IPS DF 19.7 (cell line): Measurements from ENCODE around the gene ARID1B.

Source experiments
- DNase-seq: peaks from one replicate; pipeline ENCODE4 v3.0.0-alpha.2; 2013; ENCODE audit warnings: low read depth, low spot score

The ARID1B gene

DNA sequence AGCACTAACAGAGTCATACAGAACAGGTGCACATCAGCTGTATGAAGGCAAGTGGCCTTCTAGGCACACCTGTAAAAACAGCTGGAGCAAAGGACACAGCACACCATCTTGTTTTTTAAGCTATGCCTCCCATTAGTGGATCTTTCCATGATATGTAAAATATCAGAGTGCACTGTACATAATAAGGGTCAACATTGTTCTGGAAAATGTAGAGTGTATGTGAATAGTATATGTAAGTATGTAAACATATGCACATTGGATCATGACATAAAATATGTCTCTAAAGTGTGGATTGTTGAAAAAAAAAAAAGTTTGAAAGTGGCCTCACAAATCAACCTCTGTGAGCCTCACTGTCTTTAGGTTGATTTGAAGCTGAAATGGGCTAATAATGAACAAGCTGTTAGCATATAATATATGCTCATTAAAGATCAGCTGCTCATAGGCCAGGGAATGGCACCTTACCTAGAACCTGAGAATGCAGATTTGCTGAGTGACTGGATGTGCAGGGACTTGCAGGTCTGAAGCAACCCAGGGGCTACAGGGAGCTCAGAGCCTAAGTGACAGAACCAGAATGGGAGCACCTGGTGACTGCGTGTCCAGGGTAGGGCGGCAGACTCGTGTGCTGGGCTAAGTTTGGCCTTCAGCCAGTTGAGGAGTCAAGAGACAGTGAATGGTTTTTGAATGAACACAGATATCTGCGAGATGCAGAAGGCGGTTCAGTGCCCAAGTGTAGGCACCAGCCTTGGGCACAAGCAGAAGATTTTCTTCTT is 347.5 kb downstream of the ARID1B start:
- DNase-seq = no peak

DNA sequence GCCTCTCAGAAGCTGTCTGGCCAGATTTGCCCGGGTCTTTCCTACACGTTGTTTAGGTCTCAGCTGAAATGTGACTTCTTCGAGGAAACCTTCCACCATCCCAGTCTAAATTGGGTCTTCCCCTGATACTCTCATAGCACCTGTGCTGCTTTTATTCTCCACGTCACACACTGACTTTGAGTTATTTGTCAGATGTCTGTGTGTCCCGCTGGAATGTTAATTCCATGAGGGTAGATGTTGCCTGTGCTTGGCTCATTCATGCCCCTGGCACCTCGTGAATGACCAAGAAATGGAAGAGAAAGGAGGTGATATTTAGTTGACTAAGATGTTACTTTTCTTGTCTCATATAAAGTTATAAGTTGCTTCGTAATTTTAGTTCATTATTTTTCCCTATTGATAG is 348.4 kb downstream of the ARID1B start:
- no peak for DNase-seq

DNA sequence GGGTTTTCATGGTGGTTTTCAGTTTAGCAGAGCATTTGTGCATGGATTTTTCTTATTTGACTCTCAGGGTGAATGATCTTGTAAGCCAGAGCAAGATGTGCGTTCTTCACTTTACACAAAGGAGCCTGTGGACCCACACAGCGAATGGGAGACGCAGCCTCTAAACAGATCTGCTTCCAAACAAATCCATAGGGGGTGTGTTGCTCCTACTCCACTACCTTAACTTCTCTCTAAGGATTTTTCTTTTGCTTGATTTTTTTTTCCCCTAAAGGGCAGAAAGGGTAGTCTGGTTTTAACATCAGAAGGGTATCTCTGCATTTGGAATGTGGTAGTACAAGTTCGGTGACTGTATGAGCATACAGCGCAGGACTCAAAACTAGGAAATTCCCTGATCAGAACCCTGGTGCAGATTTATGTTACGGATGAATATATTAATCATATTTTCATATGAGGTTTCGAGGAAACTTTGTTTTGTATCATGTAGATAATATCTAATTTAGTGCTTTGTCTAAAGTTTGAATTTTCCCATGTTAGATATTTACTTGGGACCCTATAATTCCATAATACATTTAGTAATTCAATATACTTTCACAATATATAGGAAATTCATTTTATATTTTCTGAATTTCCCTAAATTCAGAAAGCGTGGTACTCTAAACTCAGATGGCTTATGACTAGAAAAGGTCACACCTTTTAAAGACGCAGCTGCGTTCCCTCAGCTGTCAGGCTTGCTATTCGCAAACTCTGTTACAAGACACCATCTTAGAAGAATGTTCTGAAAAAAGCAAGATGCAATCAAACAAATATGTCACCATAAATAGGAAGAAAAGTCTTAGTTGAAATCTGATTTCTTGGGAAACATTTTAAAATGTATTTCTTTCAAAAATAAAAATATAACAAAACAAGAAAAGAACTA is 349.3 kb downstream of the ARID1B start:
- no peak for DNase-seq

DNA sequence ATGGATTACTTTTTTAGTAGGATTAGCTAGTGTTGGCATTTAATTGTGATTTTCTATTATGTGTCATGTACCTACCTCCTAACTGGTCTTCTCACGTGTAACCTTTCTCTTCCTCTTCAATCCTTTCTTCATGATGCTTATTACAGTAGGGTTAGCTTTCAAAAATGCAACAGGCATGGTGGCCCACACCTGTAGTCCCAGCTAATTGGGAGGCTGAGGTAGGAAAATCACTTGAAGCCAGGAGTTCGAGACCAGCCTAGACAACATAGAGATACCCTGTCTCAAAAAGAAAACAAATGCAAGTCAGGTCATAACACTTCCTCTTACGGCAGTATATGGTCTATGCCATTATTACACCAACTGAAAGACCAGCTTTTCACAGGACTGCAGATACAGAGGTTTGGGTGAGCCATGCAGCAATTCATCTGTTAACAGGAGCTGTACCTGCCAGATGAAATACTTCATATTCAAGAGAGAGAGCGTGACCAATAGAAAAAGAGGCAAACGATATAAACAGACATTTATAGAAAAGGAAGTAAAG is 351.1 kb downstream of the ARID1B start:
- no peak for DNase-seq

DNA sequence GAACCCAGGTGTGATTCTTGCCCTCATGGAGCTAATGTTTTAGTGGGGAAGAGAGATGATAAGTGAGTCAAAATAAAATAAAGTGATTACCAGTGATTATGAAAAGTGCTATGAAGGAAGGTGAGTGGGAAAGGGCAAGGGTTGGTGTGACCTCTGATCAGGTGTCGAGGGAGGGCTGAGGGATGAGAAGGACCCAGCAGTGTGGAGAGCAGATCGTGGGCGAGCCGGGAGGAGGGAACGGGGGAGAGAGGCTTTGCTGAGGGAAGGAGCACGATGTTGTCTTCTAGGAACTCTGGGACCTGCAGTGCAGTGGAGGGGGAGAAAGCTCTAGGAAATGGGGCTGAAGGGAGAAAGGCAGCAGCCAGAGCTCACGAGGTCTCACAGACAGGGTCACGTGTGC is 354.1 kb downstream of the ARID1B start:
- DNase-seq = no peak

DNA sequence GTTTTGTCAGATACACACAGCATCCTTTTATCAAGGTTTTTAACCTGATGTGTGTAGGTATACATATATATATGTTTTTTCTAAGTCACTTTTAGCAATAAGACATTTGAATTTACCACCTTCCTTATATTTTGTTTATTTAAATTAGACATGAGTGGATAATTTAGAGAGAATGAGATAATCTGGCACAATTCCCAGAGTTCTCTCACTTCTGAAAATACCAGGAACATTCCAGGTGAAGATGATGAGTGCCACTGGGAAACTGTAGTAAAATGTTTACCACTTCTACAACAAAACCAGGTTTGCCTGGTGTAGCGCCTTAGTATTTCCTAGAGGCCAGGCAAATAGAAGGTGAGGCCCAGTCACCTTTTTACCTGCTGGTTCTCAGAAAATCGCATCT is 356.7 kb downstream of the ARID1B start:
- DNase-seq = no peak

DNA sequence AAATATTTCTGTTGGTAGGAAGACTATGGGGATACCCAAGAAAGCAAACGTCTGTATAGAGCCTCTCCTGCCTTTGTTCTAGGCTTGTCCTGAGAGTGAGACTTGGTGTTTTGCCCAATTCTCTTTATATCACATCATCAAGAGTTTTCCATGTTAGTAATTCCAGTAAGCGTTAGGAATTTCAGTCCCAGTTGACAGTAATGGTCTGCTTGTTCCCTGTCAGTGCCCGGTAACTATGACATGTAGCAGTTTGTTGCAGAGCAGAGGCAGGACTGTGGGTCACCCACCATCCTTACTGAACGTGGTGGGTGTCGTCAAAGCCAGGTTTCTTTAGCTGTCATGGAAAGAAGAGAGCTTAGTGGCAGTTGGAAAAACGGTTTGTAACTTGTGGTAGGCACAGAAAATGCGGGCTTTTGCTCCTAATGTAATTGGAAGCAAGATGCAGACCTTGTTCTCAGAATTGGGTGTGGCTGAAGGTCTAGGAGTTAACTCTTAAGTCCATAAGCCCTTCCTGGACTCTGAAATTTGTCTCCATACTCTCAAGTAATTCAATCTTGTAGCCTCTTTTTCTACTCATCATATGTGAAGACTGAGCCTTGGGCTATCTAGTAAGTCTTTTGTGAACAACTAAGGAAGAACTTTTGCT is 357.3 kb downstream of the ARID1B start:
- no peak for DNase-seq

DNA sequence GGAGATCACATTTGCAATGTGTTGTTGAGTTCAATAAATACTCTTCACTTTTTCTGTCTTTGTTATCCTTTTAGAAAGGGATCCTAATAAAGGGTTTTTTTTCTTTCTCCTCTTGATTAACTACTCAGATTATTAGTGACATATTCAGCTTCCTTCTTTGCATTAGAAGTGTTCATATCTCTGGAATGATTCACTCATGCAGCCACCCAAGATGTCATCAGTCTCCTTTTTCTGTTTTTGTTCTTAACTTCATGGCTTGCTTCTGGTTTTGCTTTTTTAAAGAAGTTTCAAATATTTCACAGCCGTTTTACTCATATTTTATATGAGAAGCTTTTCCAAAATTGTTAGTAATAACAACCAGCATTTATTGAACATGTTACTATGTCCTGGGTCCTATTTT is 358.5 kb downstream of the ARID1B start:
- DNase-seq = no peak

DNA sequence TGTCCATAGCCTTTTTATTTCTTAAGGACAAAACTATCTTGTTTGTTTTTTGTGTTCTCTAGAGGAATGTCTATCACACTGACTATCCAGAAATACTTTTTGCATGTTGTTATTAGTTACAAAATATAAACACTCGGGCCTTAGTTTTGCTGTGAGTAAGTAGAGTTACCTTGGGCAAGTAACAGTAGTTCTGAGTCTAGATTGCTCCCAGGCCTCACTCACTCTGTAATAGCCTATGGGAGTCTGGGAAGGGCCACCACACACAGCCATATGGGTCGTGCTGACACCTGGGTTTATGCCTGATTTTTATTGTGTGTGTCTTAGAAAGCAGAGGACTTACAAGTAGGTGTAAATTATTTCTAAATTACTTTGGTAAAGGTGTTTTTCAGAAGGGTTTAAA is 360.3 kb downstream of the ARID1B start:
- DNase-seq = no peak

DNA sequence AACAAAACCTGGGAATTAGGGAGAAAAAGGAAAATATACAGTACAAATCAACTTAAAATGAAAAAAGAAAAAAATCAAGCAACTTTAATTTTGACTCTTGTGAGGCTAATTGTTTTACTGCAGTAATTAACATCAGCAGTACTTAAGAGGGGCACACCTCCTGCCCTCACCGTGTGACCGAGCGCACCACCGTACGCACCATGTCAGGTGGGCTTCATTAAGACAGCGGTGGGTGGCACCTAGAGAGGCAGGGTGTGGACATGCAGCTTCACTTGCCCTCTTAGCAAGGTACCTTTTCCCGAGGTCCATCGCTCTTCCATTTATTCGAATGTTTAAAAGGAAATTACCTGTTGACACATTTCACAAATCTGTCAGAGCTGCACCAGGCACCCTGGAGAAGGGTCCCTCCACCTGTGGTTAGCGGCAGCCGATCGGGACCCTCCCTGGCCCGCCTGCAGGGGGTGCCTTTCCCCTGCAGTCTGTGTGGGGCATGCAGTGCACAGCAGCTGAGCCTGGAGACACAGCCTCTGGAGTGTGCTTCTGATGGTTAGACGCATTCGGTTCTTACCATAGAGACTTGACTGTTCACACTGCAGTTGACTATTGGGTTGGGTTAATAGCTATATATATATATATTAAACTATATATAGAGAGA is 362.0 kb downstream of the ARID1B start:
- DNase-seq = no peak

DNA sequence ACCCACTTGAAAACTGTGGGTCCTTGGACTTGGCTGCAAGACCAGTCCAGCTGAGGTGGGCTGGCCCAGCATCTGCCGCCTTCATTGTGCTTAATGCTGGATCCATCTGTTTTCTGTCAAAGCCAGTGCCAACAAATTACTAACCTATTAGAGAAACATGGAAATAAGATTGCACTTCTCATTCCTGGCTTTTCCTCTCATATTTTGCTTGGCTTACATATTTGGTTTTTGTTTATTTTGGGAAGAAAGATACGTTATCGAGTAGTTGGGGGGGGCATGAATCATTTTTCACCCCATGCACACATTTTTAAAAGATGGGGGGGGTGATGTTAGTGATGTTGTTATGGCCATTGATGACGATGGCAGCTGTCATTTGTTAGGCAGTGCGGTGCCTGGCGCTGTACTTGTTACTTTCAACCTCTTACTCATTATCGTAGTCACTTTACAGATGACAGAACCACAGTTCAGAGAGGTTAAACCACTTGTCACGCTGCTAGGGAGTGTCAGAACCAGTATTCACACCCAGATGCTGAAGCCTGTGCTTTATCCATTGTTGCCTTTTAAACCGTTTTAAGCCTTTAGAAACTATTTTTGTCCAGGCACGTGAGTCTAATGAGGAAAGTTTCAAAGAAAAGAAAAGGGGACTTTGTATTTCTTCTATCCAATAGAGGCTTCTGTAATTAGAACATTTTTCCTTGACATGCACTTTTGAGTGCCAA is 366.2 kb downstream of the ARID1B start:
- no peak for DNase-seq

DNA sequence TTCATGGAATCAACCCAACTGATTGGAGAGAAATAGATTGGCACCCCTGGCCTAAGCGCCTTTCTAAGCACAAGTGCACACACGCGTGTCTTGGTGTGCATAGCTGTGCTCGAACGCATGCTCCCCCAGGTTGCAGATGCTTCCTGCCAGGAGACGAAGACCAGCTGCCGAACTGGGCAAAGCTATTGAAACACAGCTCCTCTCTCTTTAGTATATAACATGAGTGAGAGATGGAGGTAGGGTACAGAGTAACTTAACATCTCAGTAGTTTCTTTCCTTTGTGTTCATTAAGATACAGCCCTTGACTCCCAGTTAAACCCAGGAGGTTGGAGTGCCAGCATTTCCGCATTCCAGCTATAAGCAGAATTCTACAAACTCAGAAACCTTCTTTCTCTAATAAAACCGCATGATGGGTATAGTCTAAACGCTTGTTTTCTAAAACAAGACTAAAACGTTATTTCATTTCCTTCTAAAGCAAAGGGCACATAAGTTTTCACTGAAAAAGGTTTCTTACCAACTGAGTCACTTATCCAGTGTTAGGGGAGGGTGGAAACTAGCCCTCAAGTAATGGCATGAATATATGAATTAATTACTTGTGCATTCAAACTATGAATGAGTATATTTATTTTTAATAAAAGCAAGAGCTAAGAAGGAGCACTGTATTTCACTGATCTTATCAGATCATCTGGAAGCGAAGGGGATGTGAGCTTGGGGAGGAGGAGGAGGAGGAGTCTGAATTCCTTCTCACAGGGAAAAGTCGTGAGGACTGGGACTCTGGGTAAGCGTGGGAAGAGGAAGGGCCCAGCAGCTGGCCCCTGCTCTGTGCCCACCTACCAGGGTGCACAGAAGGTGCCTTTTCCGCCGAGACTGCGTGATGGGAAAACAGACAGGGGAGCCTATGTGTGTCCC is 367.0 kb downstream of the ARID1B start:
- no peak for DNase-seq

DNA sequence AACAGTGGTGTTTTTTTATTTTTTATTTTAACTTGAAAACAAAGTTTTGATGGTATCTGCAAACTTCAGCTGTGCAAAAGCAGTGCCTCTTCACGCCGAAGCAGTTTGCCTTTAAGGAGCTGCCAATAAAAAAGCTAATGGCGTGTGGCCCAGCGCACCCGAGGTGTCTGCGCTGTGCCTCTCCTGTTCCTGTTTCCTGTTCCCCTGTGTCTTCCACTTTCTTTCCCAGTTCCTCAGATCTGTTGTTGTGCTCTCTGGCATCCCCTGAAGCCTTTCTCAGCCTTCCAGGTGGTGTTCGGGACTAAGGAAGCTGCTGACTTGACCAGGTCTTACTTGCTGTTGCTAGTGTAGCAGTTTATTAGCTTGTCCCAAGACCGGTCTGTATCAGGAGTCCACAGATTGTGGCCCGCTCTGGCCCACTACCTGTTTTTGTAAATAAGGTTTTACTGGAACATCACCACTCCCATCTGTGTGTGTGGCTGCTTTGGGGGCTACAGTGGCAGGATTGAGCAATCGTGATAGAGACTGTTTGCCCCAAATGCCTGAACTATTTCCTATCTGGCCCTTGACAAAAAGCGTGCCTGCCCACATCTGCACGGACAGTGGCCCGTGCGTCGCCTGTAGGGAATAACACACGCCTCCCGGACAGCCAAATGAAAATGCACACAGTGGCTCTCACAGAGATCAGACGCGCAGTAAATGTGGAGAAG is 367.8 kb downstream of the ARID1B start:
- no peak for DNase-seq

DNA sequence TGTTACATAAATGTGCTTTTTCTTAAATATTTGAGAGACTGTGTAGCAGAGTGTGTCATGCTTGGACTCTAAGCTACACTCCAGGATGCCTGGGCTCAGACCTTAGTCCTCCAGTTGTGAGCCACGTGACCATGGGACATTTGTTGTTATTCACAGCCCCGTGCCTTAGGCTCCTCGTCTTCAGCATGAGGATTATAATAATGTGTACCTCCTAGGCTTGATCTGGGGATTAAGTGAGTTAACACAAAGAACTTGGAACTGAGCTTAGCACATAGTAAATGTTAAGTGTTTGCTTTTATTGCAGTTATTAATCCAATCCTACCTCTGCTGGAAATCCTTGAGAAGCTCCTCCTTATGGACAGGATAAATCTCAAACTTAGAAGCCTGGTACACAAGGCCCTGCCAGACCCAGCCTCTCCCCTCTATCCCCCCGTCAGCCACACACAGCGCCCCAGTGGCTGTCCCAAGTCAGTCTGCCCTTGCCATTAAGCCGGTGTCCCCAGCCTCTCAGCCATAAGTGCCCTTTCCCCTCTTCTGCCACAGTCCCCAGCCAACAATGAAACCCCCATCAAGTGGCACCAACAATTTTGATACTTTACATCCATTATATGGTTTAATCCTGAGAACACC is 368.6 kb downstream of the ARID1B start:
- DNase-seq = no peak

DNA sequence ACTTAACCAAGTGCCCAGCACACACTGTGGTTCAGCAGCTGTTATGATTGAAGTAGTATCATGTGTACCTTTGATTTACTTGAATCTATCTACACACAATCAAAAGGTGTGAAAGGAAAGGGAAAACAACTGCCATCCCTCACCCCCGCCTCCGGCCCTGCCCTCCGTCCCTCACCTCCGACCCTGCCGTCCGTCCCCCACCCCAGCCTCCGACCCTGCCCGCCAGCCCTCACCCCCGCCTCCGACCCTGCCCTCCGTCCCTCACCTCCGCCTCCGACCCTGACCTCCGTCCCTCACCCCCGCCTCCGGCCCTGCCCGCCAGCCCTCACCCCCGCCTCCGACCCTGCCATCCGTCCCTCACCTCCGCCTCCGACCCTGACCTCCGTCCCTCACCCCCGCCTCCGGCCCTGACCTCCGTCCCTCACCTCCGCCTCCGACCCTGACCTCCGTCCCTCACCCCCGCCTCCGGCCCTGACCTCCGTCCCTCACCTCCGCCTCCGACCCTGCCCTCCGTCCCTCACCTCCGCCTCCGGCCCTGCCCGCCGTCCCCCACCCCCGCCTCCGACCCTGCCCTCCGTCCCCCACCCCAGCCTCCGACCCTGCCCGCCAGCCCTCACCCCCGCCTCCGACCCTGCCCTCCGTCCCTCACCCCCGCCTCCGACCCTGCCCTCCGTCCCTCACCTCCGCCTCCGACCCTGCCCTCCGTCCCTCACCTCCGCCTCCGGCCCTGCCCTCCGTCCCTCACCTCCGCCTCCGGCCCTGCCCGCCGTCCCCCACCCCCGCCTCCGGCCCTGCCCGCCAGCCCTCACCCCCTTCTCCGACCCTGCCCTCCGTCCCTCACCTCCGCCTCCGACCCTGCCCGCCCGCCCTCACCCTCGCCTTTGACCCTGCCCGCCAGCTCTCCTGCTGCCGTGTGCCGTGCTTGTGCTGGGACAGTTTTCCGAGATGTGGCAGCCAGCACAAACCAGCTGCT is 370.2 kb downstream of the ARID1B start:
- peak; percentile 15 for DNase-seq

DNA sequence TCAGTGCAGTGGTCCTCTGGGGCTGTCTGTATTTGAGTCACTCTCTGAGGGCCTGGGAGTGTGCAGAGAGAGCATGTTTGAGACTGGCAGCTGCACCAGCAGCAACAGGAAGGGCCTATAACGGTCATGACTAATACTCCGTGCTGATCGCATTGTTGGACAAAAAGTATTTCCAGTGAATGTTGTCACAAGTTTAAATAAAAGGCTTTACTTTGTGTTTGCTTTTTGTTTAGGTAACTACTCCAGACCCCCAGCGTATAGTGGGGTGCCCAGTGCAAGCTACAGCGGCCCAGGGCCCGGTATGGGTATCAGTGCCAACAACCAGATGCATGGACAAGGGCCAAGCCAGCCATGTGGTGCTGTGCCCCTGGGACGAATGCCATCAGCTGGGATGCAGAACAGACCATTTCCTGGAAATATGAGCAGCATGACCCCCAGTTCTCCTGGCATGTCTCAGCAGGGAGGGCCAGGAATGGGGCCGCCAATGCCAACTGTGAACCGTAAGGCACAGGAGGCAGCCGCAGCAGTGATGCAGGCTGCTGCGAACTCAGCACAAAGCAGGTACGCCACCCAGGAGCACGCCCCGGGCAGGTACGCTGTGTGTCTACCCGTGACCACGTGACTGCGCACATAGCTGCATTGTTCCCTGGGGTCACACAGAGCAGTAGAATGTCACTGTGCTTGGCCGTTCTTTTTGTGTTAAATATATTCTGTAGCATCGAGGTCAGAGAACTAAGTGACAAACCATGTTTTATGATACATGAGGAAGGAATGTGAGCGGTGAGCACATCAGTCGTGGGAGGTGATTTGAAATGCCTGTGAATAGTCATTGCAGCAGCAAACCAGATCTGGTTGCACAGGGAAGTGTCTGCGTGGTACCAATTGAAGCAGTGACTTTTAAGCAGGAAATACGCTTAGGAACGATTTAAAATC is 371.5 kb downstream of the ARID1B start:
- DNase-seq = no peak
